GM12878 (cell line): ENCODE measurements around the gene ASTL. TPM values are rescaled to one million over a fixed set of nuclear protein-coding genes. Genes with fewer than 3 reads are reported as not detected.

Source experiments
- ATAC-seq: fragments of 200-7000 bp; cut with Tn5 transposase; 3 replicates; pipeline ENCODE4 v1.9.1; 2020; ENCODE audit warnings: mild to moderate bottlenecking, moderate library complexity
- BruUV-seq: library from RNA; stranded (reverse); fragments of 400-500 nt; replicated peaks from 2 replicates; lab custom pipeline; 2021; lab: Mats Ljungman, UMichigan
- CTCF ChIA-PET: fragments of 300-600 bp; sonication (Branson Sonifier 250); formaldehyde crosslinking; extraction: SDS; loops from one replicate; lab custom pipeline; 2021; ENCODE audit warnings: inconsistent platforms; lab: Yijun Ruan, JAX
- POLR2A ChIA-PET: fragments of 350-600 bp; formaldehyde crosslinking; extraction: SDS; loops from one replicate; lab custom pipeline; 2021; ENCODE audit warnings: inconsistent platforms; lab: Charles Lee
- RAD21 ChIA-PET: fragments of 300-600 bp; sonication (Branson Sonifier 250); formaldehyde crosslinking; loops from one replicate; lab custom pipeline; 2023; ENCODE audit warnings: antibody characterized with exemption; ENCODE audit not compliant: unreplicated experiment; lab: Charles Lee
- SMC1A ChIA-PET: fragments of 300-600 bp; sonication (Branson Sonifier 250); formaldehyde crosslinking; loops from one replicate; lab custom pipeline; 2023; ENCODE audit not compliant: unreplicated experiment, uncharacterized antibody; lab: Charles Lee
- DNase-seq: peaks from one replicate; pipeline ENCODE4 v3.0.0-alpha.2; 2011; ENCODE audit warnings: low read depth, low spot score
- FAIRE-seq: peaks from 3 replicates; lab custom pipeline; 2011; peaks lifted over from hg19 to GRCh38; lab: Jason Lieb, UNC
- H2AFZ ChIP-seq: 2 replicates; pipeline ENCODE4 v1.6.0; 2011; ENCODE audit warnings: low read depth, low read length, control low read depth; ENCODE audit not compliant: control insufficient read depth
- H3K27ac ChIP-seq: 2 replicates; pipeline ENCODE4 v1.5.1; 2011; ENCODE audit warnings: control low read depth; ENCODE audit not compliant: control insufficient read depth, insufficient read depth
- H3K27me3 ChIP-seq, 2 experiments: replicated peaks in 1 of 2; 2 replicates each; pipeline versions ENCODE4 v1.6.0 to v1.6.1; 2011; ENCODE audit warnings: low read length in 1 of 2; ENCODE audit not compliant: control insufficient read depth in 2 of 2, insufficient read depth in 2 of 2
- H3K36me3 ChIP-seq, 2 experiments: 2 replicates each; pipeline ENCODE4 v1.5.1; 2011; ENCODE audit warnings: low read length in 1 of 2; ENCODE audit not compliant: control insufficient read depth in 2 of 2, insufficient read depth in 2 of 2
- H3K4me1 ChIP-seq: 2 replicates; pipeline ENCODE4 v1.6.1; 2011; ENCODE audit warnings: mild to moderate bottlenecking, low read length, moderate library complexity, mixed read lengths; ENCODE audit not compliant: control insufficient read depth, insufficient read depth
- H3K4me2 ChIP-seq: 2 replicates; pipeline ENCODE4 v1.6.0; 2011; ENCODE audit warnings: control low read depth; ENCODE audit not compliant: control insufficient read depth, insufficient read depth
- H3K4me3 ChIP-seq: fragments of 200-600 bp; sonication (generic); 2 replicates; pipeline ENCODE4 v1.5.1; 2016
- H3K79me2 ChIP-seq: 2 replicates; pipeline ENCODE4 v1.6.0; 2011; ENCODE audit warnings: low read length; ENCODE audit not compliant: control insufficient read depth, insufficient read depth
- H3K9ac ChIP-seq: 2 replicates; pipeline ENCODE4 v1.8.0; 2011; ENCODE audit warnings: low read length, control low read depth, mixed read lengths; ENCODE audit not compliant: control insufficient read depth, insufficient read depth
- H3K9me3 ChIP-seq: replicated peaks from 3 replicates; pipeline ENCODE4 v1.5.1; 2011; ENCODE audit warnings: mild to moderate bottlenecking, low read length; ENCODE audit not compliant: control insufficient read depth, insufficient read depth
- H4K20me1 ChIP-seq: 2 replicates; pipeline ENCODE4 v1.6.0; 2011; ENCODE audit not compliant: control insufficient read depth, insufficient read depth
- BHLHE40 ChIP-seq, 2 experiments: fragments of 450-650 bp in 1 of 2; IDR thresholded peaks; 2 replicates each; pipeline ENCODE4 v1.6.1; 2011 to 2017; ENCODE audit warnings: low read depth in 2 of 2, borderline replicate concordance in 1 of 2, improper control_type of control experiment in 1 of 2, low read length in 1 of 2, mild to moderate bottlenecking in 1 of 2
- SIN3A ChIP-seq: IDR thresholded peaks from 2 replicates; pipeline ENCODE4 v1.6.1; 2012; ENCODE audit warnings: low read depth, low read length, improper control_type of control experiment
- SP1 ChIP-seq: IDR thresholded peaks from one replicate; pipeline ENCODE4 v1.6.1; 2011; ENCODE audit warnings: low read depth, low read length
- YBX1 ChIP-seq: fragments of 450-650 bp; IDR thresholded peaks from 2 replicates; pipeline ENCODE4 v1.6.1; 2016; ENCODE audit warnings: antibody characterized with exemption
- WGBS: methylation state at CpG from one replicate; pipeline ENCODE4 v1.1.6; 2016; ENCODE audit warnings: low lambda C conversion rate; ENCODE audit not compliant: insufficient replicate concordance, insufficient coverage; ENCODE audit errors: missing lambda C conversion rate; 5-methylcytosine and 5-hydroxymethylcytosine counted together
- in situ Hi-C: fragments of 300-500 bp; cut with MboI; formaldehyde crosslinking; loops from 9 replicates; pipeline ENCODE4 v1.14.3; 2018; ENCODE audit warnings: mixed read lengths
- intact Hi-C: fragments of 100-400 bp; cut with micrococcal nuclease; formaldehyde crosslinking; loops from one replicate; pipeline ENCODE4 v1.14.2; 2022; ENCODE audit not compliant: unreplicated experiment
- polyA plus RNA-seq, 11 experiments: library from polyadenylated mRNA; depleted of rRNA in 4 of 11; unstranded in 6 of 11; stranded (reverse) in 5 of 11; fragments of >200 nt; fragmentation: Nextera tagmentation in 4 of 11; fragmentation: Illumina TruSeq in 1 of 11; extraction: Ambion mirVana in 4 of 11; extraction: Trizol in 1 of 11; gene quantifications; 1 replicate in 1 of 11; 2 replicates in 10 of 11; pipeline versions ENCODE4 v1.2.1 to v1.2.3, GENCODE V29; 2011 to 2016; ENCODE audit warnings: inconsistent platforms in 2 of 11, missing spikeins in 2 of 11, low read depth in 1 of 11
- total RNA-seq, 4 experiments: library from RNA; depleted of rRNA in 3 of 4; stranded (reverse); fragments of >200 nt in 3 of 4; fragmentation: Illumina TruSeq in 1 of 4; extraction: Trizol in 1 of 4; gene quantifications; 2 replicates each; pipeline versions ENCODE4 v1.2.1 to v1.2.3, GENCODE V29; 2013 to 2021
- TF ChIP-seq, protein P1 (sequence below): fragments of 450-650 bp; IDR thresholded peaks from 2 replicates; pipeline ENCODE4 v1.6.1; 2017; ENCODE audit warnings: low read depth, mild to moderate bottlenecking, moderate library complexity
- TF ChIP-seq, protein P2 (sequence below): IDR thresholded peaks from 2 replicates; pipeline ENCODE4 v1.6.1; 2011; ENCODE audit warnings: borderline replicate concordance, low read depth, mild to moderate bottlenecking, moderate library complexity, mixed read lengths, low read length; ENCODE audit not compliant: insufficient read depth; ENCODE audit errors: extremely low read length

Gene ASTL
- total and polyA plus RNA-seq, 10 of the 15 experiments (the other 5 are each of a cell fraction or from before 2014, with no cell fraction given) = 0.18 to 1.0 (median 0.38) TPM; not detected in 4

DNA sequence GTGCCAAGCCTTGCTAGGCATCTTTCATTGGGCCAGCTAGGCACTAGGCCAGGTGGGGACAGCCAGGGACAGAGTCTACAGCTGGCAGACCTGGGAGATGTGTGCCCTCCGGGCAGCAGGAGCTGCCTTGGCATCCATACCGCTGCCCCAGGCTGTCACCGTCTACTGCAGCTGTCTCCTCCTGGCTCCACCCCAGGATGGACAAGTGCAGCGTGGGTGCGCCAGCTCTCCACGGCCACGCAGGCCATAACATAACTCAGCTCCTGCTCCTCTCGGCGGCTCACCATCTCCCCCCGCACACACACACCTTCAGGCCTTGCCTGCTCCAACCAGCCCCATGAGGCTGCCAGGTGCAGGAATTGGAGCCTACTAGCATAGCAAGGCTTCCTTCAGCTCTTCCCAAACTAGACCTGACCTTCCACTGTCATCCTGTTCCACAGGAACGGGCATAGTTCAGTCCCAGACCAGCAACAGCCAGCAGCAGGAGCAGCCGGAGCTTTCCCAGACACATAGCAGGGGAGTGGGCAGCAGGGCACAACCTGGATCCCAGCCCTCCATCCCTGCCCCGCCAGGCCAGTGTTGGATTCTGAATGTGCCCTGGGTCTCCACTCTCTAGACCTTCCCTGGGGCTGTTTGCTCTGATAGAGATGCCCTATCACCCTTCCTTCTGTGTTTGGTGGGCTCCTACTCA lies 19.5 kb downstream of the ASTL start (continued):
- no peak for TF ChIP-seq BHLHE40 (IDR thresholded peaks at IDR 0.05; ENCODE audit: borderline replicate concordance in 1 of 2, low read depth in 2 of 2, low read length in 1 of 2)
- TF ChIP-seq YBX1 = no peak
- TF ChIP-seq SP1 = no peak
- no peak for TF ChIP-seq SIN3A

DNA sequence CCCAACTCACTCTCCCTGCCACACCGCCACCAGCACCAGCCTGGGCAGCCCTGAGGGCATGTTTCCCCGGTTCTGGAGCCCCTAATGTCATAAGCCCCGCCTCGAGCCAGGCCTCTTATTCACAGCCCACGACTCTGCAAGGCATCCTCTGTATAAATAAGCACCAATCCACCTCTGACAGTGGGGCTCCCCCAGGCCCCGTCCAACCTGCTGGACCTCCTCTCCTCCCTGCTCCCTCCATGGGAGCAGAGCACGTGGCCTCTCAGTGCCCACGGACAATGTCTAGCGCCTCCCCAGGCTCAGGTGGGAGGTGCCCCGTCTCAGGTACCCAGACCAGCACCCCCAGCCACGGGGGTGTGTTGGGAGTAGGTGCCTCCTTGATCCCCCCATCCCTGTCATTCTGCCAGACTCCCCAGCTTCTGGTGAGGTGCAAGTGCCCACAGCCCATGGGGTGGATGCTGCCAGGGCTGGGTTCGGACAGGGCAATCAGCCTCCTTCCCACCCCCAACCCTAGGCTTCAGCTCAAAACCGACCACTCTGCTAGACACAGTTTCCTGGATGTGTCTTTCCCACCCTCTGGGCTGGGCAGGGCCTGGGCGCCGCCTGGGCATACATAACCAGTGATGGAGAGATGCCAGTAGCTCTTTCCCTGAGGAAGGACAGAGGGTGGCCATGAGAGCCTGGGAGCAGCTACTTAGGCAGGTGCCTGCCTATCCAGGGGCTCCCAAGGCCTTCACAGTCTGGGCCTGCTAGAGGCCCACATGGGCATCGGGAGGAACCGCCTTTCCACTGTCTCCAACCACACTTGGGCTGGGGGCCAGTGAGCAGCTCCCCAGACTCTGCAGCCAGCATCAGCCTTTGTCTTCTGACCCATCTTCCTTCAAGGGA lies 20.4 kb downstream of the ASTL start:
- ChIA-PET POLR2A (interaction anchor here (1.3 kb wide), 1 partner anchor 20 kb away, joined by 3 read pairs; the partner anchor contains the start of gene ASTL), RAD21 (interaction anchor here (0.7 to 2.8 kb wide), 12 partner anchors 20 to 392 kb away, joined by 3 to 21 read pairs (median 3); no protein-coding TSS in a partner anchor), SMC1A (interaction anchor here (0.7 to 1.6 kb wide), 8 partner anchors 34 to 126 kb away, joined by 3 to 12 read pairs (median 4); partner anchors contain the start of gene ANKRD36C), CTCF (interaction anchor here (1.0 to 3.8 kb wide), 14 partner anchors 13 to 290 kb away, joined by 3 to 33 read pairs (median 6); partner anchors contain the start of gene ASTL)
- peaks cover 10% of the 10 kb centered on the region for H3K4me1 ChIP-seq
- no peaks in the 10 kb centered on the region for H3K9me3 ChIP-seq
- peak overlapping the region; percentile 93; the same call in 1 of the 2 replicates for H3K4me2 ChIP-seq
- intact Hi-C loops (loop anchor here (2.0 to 5.0 kb wide), 2 partner anchors 125 to 149 kb away; partner anchors contain the start of genes CIAO1 and TMEM127), in situ Hi-C loops (no loop called here)
- 34% methylated on average over 17 of the region's 17 CpGs for WGBS
- no peak overlapping the region for H3K9ac ChIP-seq
- TF ChIP-seq, protein P1, sequence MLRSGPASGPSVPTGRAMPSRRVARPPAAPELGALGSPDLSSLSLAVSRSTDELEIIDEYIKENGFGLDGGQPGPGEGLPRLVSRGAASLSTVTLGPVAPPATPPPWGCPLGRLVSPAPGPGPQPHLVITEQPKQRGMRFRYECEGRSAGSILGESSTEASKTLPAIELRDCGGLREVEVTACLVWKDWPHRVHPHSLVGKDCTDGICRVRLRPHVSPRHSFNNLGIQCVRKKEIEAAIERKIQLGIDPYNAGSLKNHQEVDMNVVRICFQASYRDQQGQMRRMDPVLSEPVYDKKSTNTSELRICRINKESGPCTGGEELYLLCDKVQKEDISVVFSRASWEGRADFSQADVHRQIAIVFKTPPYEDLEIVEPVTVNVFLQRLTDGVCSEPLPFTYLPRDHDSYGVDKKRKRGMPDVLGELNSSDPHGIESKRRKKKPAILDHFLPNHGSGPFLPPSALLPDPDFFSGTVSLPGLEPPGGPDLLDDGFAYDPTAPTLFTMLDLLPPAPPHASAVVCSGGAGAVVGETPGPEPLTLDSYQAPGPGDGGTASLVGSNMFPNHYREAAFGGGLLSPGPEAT = no peak
- TF ChIP-seq, protein P2, sequence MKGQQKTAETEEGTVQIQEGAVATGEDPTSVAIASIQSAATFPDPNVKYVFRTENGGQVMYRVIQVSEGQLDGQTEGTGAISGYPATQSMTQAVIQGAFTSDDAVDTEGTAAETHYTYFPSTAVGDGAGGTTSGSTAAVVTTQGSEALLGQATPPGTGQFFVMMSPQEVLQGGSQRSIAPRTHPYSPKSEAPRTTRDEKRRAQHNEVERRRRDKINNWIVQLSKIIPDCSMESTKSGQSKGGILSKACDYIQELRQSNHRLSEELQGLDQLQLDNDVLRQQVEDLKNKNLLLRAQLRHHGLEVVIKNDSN = peak; percentile 10
- H2AFZ ChIP-seq = no peak overlapping the region
- H3K27me3 ChIP-seq = peaks cover 0 to 1% of the 10 kb centered on the region in 2 experiments; a peak in 2 of 4 replicates
- DNase-seq = no peak
- H3K27ac ChIP-seq = no peak overlapping the region
- no peaks in the 10 kb centered on the region for H3K79me2 ChIP-seq
- H3K36me3 ChIP-seq = no peaks in the 10 kb centered on the region
- FAIRE-seq = no peak
- no TSS peak for BruUV-seq
- no peaks in the 10 kb centered on the region; the same call in 1 of the 2 replicates for H4K20me1 ChIP-seq
- no peak overlapping the region for H3K4me3 ChIP-seq
- ATAC-seq = peak; percentile 21
